NCI-H1048 (cell line): ENCODE results near the gene TSFM.

Experiments used
- DNase-seq: peaks from one replicate; lab custom pipeline; 2025; lab: John Stamatoyannopoulos, UW

TSFM gene

GRCh38 chr12:57834086-57834876 lies 51.7 kb downstream of the TSFM start:
- no peak for DNase-seq

- DNase-seq = no peak
Observed at GRCh38 chr12:57835366-57836288, 53.0 kb downstream of the TSFM start.

DNA sequence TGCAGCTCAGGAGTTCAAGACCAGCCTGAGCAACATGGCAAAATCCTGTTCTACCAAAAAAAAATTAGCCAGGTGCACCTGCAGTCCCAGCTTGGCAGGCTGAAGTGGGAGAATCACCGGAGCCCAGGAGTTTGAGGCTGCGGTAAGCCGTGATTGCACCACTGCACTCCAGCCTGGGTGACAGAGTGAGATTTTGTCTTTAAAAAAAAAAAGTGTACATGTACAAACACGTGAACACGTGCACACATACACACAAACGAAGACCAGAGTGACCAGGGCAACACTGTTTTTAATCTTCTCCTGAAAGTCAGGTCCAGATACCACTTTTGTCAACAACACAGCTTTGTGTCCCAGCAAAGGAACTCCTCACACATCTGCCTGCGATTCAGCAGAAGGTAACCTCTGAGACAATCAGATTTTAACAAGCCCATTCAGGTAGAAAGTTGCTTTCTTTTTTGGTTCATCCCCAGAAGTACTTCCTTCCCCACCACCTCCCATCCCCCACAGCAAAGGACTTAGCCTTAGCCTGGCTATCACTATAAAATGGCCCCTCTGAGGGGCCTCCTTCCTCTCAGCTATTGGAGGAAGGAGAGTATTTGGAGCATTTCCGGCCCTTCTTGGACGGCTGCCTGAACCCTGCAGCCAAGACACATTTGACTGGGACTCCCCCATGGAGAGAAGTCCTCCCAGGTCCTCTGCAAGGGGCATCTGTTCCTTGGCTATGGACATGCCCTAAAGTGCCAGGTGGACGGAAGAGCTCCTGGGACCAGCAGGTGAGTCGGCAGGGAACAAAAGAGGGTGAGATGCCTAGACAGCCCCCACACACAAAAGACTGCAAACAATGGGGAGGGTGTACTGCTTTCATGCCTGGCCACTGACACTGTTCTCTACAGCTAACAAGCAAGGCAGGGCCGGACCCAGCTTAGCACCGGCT lies 54.1 kb downstream of the TSFM start:
- no peak for DNase-seq

GRCh38 chr12:57837864-57838562 lies 55.4 kb downstream of the TSFM start:
- DNase-seq = no peak

- DNase-seq = no peak
Observed at GRCh38 chr12:57838594-57839302, 56.2 kb downstream of the TSFM start.

GRCh38 chr12:57839996-57840395 lies 57.4 kb downstream of the TSFM start:
- no peak for DNase-seq

GRCh38 chr12:57840726-57841125 lies 58.1 kb downstream of the TSFM start:
- DNase-seq = no peak

DNA sequence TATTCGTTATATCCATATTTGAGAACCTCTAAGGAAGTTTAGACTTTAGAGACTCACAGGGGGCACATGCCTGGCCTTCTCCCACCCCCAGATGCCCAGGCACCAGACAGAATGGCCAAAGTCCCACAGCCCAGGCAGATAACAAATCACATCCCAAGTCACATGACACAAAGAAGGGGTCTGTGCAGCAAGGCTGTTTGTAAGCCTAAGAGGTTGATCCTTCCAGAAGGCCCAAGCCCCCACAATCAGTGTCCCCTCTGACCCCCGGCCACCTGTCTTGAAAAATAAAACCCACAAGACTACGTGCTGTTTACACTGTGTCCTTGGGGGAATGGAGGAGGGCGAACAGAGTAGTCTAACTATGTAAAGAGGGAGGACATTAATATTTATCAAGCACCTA lies 58.9 kb downstream of the TSFM start:
- DNase-seq = no peak

DNA sequence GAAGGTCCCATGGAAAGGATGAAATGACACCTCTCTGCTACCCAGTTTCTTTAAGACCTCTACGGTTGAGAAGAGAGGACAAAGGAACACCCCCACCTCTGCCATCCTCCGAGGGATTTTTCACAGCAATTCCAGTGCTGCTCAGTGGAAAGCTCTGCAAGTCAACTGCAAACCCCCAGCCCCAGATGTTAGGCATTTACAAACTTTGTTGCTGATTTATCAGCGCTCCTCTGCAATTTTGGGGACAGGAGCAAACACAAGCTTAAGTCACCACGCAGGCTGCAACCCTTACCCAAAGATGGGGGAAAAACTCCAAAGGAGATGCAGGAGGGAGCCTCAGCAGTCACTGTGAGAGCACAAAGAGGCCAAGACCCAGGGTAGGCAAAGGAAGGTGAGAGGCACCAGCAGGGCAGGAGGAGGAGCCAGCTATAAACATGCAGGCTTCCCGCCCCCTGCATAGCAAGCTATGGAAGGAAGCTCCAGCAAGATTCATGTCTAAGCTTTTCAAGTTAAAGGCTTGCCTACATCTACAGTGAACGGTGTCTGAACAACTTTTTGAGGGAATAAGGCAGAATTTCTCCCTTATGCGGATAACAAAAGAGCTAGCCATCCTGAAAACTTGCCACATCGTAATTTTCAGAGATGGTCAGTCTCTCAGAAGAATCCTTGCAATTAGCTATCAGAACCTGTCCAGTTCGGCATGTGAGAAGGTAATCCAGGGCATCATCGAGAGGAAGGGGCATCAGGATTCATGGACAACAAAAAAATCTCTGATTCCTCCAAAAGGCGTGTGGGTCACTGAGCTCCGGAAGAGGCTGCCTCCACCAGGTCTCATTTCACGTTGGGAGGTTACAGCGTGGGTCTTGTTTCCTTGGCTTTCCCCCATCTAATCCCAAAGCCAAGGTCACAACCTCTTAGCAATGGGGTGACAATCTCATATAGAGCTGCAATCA lies 60.0 kb downstream of the TSFM start:
- DNase-seq = no peak

GRCh38 chr12:57844709-57845477 lies 62.3 kb downstream of the TSFM start:
- no peak for DNase-seq

- no peak for DNase-seq
Observed at GRCh38 chr12:57845478-57846284, 63.1 kb downstream of the TSFM start.

GRCh38 chr12:57846285-57846576 lies 63.6 kb downstream of the TSFM start:
- DNase-seq = no peak

DNA sequence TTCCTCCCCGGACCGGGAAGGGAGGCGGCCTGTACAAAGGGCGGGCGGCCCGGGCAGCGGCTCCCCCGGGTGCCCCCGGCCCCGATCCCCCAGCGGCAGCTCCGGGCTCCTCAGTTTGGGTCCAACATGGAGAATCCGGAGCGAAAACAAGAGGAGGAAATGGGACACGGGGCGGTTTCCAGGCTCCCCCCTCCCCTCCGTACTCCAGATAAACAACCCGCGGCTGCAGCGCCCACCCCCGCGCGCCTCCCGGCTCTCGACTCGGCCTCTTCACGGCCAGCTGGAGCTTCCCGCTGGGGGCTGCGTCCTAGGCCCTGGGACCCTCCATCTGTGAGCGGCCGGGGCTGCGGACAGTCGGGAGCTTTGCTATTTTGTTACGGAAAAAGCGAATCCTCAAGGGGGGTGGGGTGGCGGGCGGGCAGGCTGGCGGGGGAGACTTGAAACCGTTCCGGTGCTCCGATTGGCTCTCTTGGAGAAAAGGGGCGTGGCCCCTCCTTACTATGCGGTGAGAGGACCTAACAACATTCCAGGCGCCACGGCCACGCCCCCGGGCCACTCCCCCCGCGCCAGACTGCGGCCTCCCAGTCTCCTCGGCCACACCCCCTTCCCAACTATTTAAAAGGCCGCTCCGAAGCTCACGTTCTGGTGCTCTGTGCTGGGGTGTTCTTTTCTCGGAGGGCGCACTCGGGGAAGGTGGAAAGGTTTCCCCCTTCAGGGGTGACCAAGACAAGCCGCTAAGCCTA lies 64.2 kb downstream of the TSFM start, which contains the start of gene CTDSP2:
CTDSP2 (minus strand) TSS at position 153 of the 743 bp plus-strand sequence. CDS start 294 bp downstream, outside the sequence.
- peak; percentile 97 for DNase-seq
